H9 (cell line): ENCODE results near the gene CTSE. TPM values are rescaled to one million over a fixed set of nuclear protein-coding genes. Genes with fewer than 3 reads are reported as not detected.

Source experiments
- DNase-seq: peaks from one replicate; pipeline ENCODE4 v3.0.0-alpha.2; 2017
- H2AFZ ChIP-seq: one replicate; pipeline ENCODE4 v1.6.1; 2013; ENCODE audit warnings: mild to moderate bottlenecking, low read length, control low read depth, moderate library complexity
- H2AK5ac ChIP-seq: 2 replicates; pipeline ENCODE4 v1.6.1; 2013; ENCODE audit warnings: low read length, control low read depth, mixed read lengths; ENCODE audit not compliant: insufficient read length
- H2BK120ac ChIP-seq: one replicate; pipeline ENCODE4 v1.6.1; 2013; ENCODE audit warnings: low read depth, mild to moderate bottlenecking, low read length, control low read depth, inconsistent platforms; ENCODE audit not compliant: poor library complexity, severe bottlenecking
- H2BK12ac ChIP-seq: 2 replicates; pipeline ENCODE4 v1.6.1; 2013; ENCODE audit warnings: low read length, control low read depth, mixed read lengths, low read depth; ENCODE audit not compliant: insufficient read length
- H2BK15ac ChIP-seq: 2 replicates; pipeline ENCODE4 v1.6.1; 2013; ENCODE audit warnings: low read depth, low read length, control low read depth
- H2BK20ac ChIP-seq: one replicate; pipeline ENCODE4 v1.6.1; 2013; ENCODE audit warnings: low read depth, mild to moderate bottlenecking, low read length, control low read depth, inconsistent platforms; ENCODE audit not compliant: poor library complexity, severe bottlenecking
- H2BK5ac ChIP-seq: 2 replicates; pipeline ENCODE4 v1.6.1; 2013; ENCODE audit warnings: low read length, control low read depth, mixed read lengths; ENCODE audit not compliant: insufficient read length
- H3K14ac ChIP-seq: 2 replicates; pipeline ENCODE4 v1.6.1; 2013; ENCODE audit warnings: low read length, control low read depth; ENCODE audit not compliant: insufficient read depth
- H3K18ac ChIP-seq: 2 replicates; pipeline ENCODE4 v1.6.1; 2013; ENCODE audit warnings: low read depth, mild to moderate bottlenecking, mixed read lengths, low read length, control low read depth; ENCODE audit not compliant: insufficient read length
- H3K23ac ChIP-seq: 2 replicates; pipeline ENCODE4 v1.6.1; 2013; ENCODE audit warnings: low read length, control low read depth, mixed read lengths, low read depth; ENCODE audit not compliant: insufficient read length
- H3K23me2 ChIP-seq: 2 replicates; pipeline ENCODE4 v1.6.1; 2013; ENCODE audit warnings: low read depth, mild to moderate bottlenecking, mixed read lengths, low read length, control low read depth; ENCODE audit not compliant: insufficient read length, poor library complexity, severe bottlenecking
- H3K27ac ChIP-seq: 2 replicates; pipeline ENCODE4 v1.5.1; 2013; ENCODE audit warnings: low read length, control low read depth, mixed read lengths, low read depth; ENCODE audit not compliant: insufficient read length
- H3K27me3 ChIP-seq: 2 replicates; pipeline ENCODE4 v1.6.1; 2013; ENCODE audit warnings: low read length, control low read depth, inconsistent platforms; ENCODE audit not compliant: insufficient read depth
- H3K4ac ChIP-seq: 2 replicates; pipeline ENCODE4 v1.6.1; 2013; ENCODE audit warnings: low read depth, mild to moderate bottlenecking, control low read depth, inconsistent platforms, low read length, moderate library complexity
- H3K4me1 ChIP-seq: 2 replicates; pipeline ENCODE4 v1.6.1; 2013; ENCODE audit warnings: low read length, control low read depth, inconsistent platforms; ENCODE audit not compliant: insufficient read depth
- H3K4me2 ChIP-seq: 2 replicates; pipeline ENCODE4 v1.6.1; 2013; ENCODE audit warnings: low read length, control low read depth, mixed read lengths; ENCODE audit not compliant: insufficient read length, insufficient read depth
- H3K56ac ChIP-seq: 2 replicates; pipeline ENCODE4 v1.6.1; 2013; ENCODE audit warnings: low read depth, mild to moderate bottlenecking, mixed read lengths, low read length, control low read depth; ENCODE audit not compliant: insufficient read length
- H3K79me1 ChIP-seq: 2 replicates; pipeline ENCODE4 v1.6.1; 2013; ENCODE audit warnings: low read depth, mild to moderate bottlenecking, moderate library complexity, low read length, control low read depth, inconsistent platforms; ENCODE audit not compliant: insufficient read depth, poor library complexity, severe bottlenecking
- H3K79me2 ChIP-seq: 2 replicates; pipeline ENCODE4 v1.6.1; 2013; ENCODE audit warnings: low read length, control low read depth, inconsistent platforms; ENCODE audit not compliant: insufficient read depth
- H3K9ac ChIP-seq: 2 replicates; pipeline ENCODE4 v1.6.1; 2013; ENCODE audit warnings: low read length, control low read depth, mixed read lengths; ENCODE audit not compliant: insufficient read length; ENCODE audit errors: extremely low read depth
- H3K9me3 ChIP-seq: one replicate; pipeline ENCODE4 v1.6.1; 2013; ENCODE audit warnings: low read depth, low read length, inconsistent platforms; ENCODE audit not compliant: control insufficient read depth
- H3T11ph ChIP-seq: one replicate; pipeline ENCODE4 v1.6.1; 2013; ENCODE audit warnings: mild to moderate bottlenecking, low read length, control low read depth, inconsistent platforms
- H4K20me1 ChIP-seq: one replicate; pipeline ENCODE4 v1.6.1; 2013; ENCODE audit not compliant: control insufficient read depth, insufficient read length, insufficient read depth
- H4K5ac ChIP-seq: 2 replicates; pipeline ENCODE4 v1.6.1; 2013; ENCODE audit warnings: low read depth, mild to moderate bottlenecking, mixed read lengths, low read length, control low read depth; ENCODE audit not compliant: insufficient read length
- H4K8ac ChIP-seq: replicated peaks from 2 replicates; pipeline ENCODE4 v1.6.1; 2013; ENCODE audit warnings: low read length, control low read depth, mixed read lengths, low read depth; ENCODE audit not compliant: insufficient read length
- H4K91ac ChIP-seq: 2 replicates; pipeline ENCODE4 v1.6.1; 2013; ENCODE audit warnings: low read depth, mild to moderate bottlenecking, moderate library complexity, mixed read lengths, low read length, control low read depth; ENCODE audit not compliant: insufficient read length
- H3K27ac Mint-ChIP-seq, 3 experiments: 2 replicates in 2 of 3; 3 replicates in 1 of 3; pipeline ENCODE4 v1.8.0; 2020 to 2021; ENCODE audit warnings: mixed read lengths in 3 of 3, mild to moderate bottlenecking in 1 of 3, moderate library complexity in 1 of 3
- H3K27me3 Mint-ChIP-seq: 2 replicates; pipeline ENCODE4 v1.8.0; 2021; ENCODE audit warnings: low read depth, mild to moderate bottlenecking, moderate library complexity, mixed read lengths
- H3K36me3 Mint-ChIP-seq, 3 experiments: 2 replicates in 2 of 3; 3 replicates in 1 of 3; pipeline ENCODE4 v1.8.0; 2020 to 2021; ENCODE audit warnings: low read depth in 3 of 3, mixed read lengths in 3 of 3; ENCODE audit not compliant: insufficient read depth in 1 of 3
- H3K4me1 Mint-ChIP-seq, 2 experiments: 2 replicates each; pipeline ENCODE4 v1.8.0; 2020; ENCODE audit warnings: mixed read lengths in 2 of 2
- H3K4me3 Mint-ChIP-seq, 2 experiments: 2 replicates in 1 of 2; 3 replicates in 1 of 2; pipeline ENCODE4 v1.8.0; 2020 to 2021; ENCODE audit warnings: mild to moderate bottlenecking in 2 of 2, mixed read lengths in 2 of 2, moderate library complexity in 1 of 2
- H3K9me3 Mint-ChIP-seq, 2 experiments: 2 replicates in 1 of 2; 3 replicates in 1 of 2; pipeline ENCODE4 v1.8.0; 2020; ENCODE audit warnings: mild to moderate bottlenecking in 2 of 2, mixed read lengths in 2 of 2, moderate library complexity in 1 of 2
- WGBS: extraction: QIAGEN DNeasy Blood & Tissue Kit; methylation state at CpG from one replicate; pipeline ENCODE4 v1.1.7; 2013; ENCODE audit warnings: missing lambda C conversion rate, low lambda C conversion rate, mixed read lengths; ENCODE audit not compliant: insufficient read length; ENCODE audit errors: extremely low coverage; 5-methylcytosine and 5-hydroxymethylcytosine counted together
- total RNA-seq: library from RNA; stranded (reverse); gene quantifications from 2 replicates; pipeline ENCODE4 v1.2.1, GENCODE V29; 2021
- TF ChIP-seq, protein P1 (sequence below): fragments of 200-600 bp; sonication (generic); conservative IDR thresholded peaks from 3 replicates; pipeline ENCODE4 v1.8.0; 2021; ENCODE audit warnings: antibody characterized with exemption, mild to moderate bottlenecking

Gene CTSE
- total RNA-seq, 1 experiment from 2014 or later: not detected

DNA sequence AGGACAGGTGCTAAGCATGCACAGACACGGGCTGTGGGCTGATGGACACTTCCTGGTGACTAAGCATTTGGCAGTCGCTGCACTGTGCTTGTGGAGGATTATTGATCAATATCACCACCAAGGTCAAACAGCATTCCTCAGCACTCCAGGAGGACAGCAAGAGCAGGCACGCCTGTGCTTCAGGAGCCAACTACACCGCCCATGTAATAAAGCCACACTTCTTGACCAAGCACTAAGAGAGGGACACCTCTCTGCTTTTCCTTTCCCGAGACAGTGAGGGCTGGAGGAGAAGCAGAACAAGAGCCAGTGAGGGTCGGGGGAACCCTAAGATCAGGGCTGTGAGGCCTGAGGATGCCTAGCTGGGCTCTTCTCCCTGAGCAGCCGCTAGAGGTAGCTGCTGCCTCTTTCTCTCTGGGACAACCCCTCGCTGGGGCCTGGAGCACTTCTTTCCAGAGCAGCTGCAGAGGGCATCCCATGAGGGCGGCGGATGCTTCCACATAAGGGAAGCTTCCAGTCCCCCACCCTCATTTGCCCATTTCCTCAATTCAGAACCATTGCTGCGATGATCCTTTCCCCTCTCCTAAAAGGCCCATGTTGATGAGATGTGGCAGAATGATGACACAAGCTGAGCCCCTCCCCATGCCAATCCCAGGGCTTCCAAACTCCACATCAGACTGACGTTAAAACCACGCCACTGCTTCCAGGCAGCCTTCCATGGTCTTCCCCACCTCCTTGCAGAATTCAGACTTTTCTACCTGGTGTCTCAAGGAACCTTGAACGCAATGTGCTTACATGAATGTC lies 39.6 kb downstream of the CTSE start:
- Histone ChIP-seq H3K18ac (no peak overlapping the region), H2BK120ac (no peak overlapping the region), H3K14ac (no peak overlapping the region), H3T11ph (no peak overlapping the region), H3K27me3 (no peaks in the 10 kb centered on the region), H3K27ac (no peak overlapping the region), H3K4me1 (no peaks in the 10 kb centered on the region), H2AFZ (no peak overlapping the region), H3K79me1 (no peaks in the 10 kb centered on the region), H4K5ac (no peak overlapping the region), H3K56ac (no peak overlapping the region), H3K9ac (no peak overlapping the region), H3K23me2 (no peaks in the 10 kb centered on the region), H2BK12ac (no peak overlapping the region), H3K4me2 (no peak overlapping the region), H2BK5ac (no peak overlapping the region), H2BK15ac (no peak overlapping the region), H3K23ac (no peak overlapping the region), H2BK20ac (no peak overlapping the region), H4K91ac (no peak overlapping the region), H3K4ac (no peak overlapping the region), H4K20me1 (no peaks in the 10 kb centered on the region), H2AK5ac (no peak overlapping the region), H4K8ac (peak overlapping the region; percentile 7), H3K9me3 (no peaks in the 10 kb centered on the region), H3K79me2 (no peaks in the 10 kb centered on the region)
- peak overlapping the region in 2 of 3 experiments; percentile 74 to 88; a peak in 2 of 7 replicates for H3K27ac Mint-ChIP-seq
- peaks cover 3% of the 10 kb centered on the region for H3K27me3 Mint-ChIP-seq
- WGBS: no CpG with 5 or more reads among the region's 14 CpGs
- H3K36me3 Mint-ChIP-seq: no peaks in the 10 kb centered on the region
- no peak overlapping the region for H3K4me3 Mint-ChIP-seq
- DNase-seq: peak; percentile 80
- TF ChIP-seq, protein P1, sequence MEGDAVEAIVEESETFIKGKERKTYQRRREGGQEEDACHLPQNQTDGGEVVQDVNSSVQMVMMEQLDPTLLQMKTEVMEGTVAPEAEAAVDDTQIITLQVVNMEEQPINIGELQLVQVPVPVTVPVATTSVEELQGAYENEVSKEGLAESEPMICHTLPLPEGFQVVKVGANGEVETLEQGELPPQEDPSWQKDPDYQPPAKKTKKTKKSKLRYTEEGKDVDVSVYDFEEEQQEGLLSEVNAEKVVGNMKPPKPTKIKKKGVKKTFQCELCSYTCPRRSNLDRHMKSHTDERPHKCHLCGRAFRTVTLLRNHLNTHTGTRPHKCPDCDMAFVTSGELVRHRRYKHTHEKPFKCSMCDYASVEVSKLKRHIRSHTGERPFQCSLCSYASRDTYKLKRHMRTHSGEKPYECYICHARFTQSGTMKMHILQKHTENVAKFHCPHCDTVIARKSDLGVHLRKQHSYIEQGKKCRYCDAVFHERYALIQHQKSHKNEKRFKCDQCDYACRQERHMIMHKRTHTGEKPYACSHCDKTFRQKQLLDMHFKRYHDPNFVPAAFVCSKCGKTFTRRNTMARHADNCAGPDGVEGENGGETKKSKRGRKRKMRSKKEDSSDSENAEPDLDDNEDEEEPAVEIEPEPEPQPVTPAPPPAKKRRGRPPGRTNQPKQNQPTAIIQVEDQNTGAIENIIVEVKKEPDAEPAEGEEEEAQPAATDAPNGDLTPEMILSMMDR: peak; percentile 88
- H3K4me1 Mint-ChIP-seq: peaks cover 6 to 14% of the 10 kb centered on the region in 2 experiments; a peak in 3 of 4 replicates
- H3K9me3 Mint-ChIP-seq: no peaks in the 10 kb centered on the region
